ENCODE measurements around the gene MYO15B. TPM values are rescaled to one million over a fixed set of nuclear protein-coding genes. Genes with fewer than 3 reads are reported as not detected.

Gene MYO15B
- total RNA-seq, 1 experiment from 2014 or later, result 30.3 TPM

DNA sequence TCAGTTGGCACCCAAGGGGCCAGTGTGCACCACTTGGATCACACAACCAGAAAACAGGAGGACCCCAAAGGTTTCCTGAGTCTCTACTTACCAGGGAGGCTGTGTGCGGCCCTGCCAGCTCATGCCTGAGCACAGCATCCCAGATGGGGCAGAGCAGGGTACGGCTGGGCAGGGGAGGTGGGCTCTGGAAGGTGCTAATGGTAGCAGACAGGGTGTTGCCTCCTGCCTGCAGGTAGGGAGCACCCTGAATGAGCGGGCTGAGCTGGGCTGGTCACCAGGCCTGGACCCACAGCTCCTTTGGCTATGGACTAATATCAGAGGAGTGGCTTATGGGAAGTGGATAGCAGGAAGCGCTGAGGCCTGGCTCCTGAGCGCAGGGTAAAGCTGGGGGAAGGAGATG lies 64.7 kb downstream of the MYO15B start:
- H3K27me3 ChIP-seq (ENCODE audit: insufficient read depth, low read length), result no peaks in the 10 kb centered on the region
- no peak for ATAC-seq
- H3K36me3 ChIP-seq (ENCODE audit: control insufficient read depth in 1 of 2, insufficient read depth in 2 of 2, low read length in 2 of 2), result peaks cover 25% of the 10 kb centered on the region in 2 experiments; a peak in 3 of 4 replicates
- H2AFZ ChIP-seq (ENCODE audit: low read depth, low read length, poor library complexity, severe bottlenecking), result no peak overlapping the region
- ChIA-PET POLR2A (interaction anchor here (1.2 to 1.4 kb wide), 2 partner anchors 10 to 128 kb away, joined by 4 read pairs; no protein-coding TSS in a partner anchor), CTCF (interaction anchor here (1.0 to 4.1 kb wide), 8 partner anchors 10 to 96 kb away, joined by 3 to 75 read pairs (median 5); partner anchors contain the start of genes ITGB4 and SMIM5), RAD21 (ENCODE audit: low non-redundant PET in 1 of 2, low total read pairs in 2 of 2, uncharacterized antibody in 2 of 2, unreplicated experiment in 2 of 2) (interaction anchor here (1.0 to 3.7 kb wide), 2 partner anchors 19 kb away, joined by 7 to 13 read pairs; partner anchors contain the start of gene SMIM5 (in 2 of the 2))
- TF ChIP-seq ZNF274 (IDR thresholded peaks at IDR 0.05; ENCODE audit: low read depth, low read length), result no peak
- TF ChIP-seq YY1 (IDR thresholded peaks at IDR 0.05; ENCODE audit: extremely low read depth, insufficient replicate concordance, low read depth, low read length), result no peak
- no peak for TF ChIP-seq POLR2AphosphoS5 (IDR thresholded peaks at IDR 0.05; ENCODE audit: low read depth, low read length)
- no peak for TF ChIP-seq POLR2A (IDR thresholded peaks at IDR 0.05; ENCODE audit: borderline replicate concordance, extremely low read depth, insufficient read depth, insufficient read length)
- no peak for TF ChIP-seq SP1 (IDR thresholded peaks at IDR 0.05; ENCODE audit: low read depth)
- no peak for TF ChIP-seq FOSL1 (IDR thresholded peaks at IDR 0.05; ENCODE audit: low read depth)
- TF ChIP-seq SRF (IDR thresholded peaks at IDR 0.05; ENCODE audit: low read depth), result no peak
- TF ChIP-seq, protein P1, sequence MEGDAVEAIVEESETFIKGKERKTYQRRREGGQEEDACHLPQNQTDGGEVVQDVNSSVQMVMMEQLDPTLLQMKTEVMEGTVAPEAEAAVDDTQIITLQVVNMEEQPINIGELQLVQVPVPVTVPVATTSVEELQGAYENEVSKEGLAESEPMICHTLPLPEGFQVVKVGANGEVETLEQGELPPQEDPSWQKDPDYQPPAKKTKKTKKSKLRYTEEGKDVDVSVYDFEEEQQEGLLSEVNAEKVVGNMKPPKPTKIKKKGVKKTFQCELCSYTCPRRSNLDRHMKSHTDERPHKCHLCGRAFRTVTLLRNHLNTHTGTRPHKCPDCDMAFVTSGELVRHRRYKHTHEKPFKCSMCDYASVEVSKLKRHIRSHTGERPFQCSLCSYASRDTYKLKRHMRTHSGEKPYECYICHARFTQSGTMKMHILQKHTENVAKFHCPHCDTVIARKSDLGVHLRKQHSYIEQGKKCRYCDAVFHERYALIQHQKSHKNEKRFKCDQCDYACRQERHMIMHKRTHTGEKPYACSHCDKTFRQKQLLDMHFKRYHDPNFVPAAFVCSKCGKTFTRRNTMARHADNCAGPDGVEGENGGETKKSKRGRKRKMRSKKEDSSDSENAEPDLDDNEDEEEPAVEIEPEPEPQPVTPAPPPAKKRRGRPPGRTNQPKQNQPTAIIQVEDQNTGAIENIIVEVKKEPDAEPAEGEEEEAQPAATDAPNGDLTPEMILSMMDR (IDR thresholded peaks at IDR 0.05 in 2 of 3, conservative IDR thresholded peaks at IDR 0.05 in 1 of 3; ENCODE audit: borderline replicate concordance in 1 of 3, insufficient read depth in 1 of 3, low read depth in 2 of 3, low read length in 2 of 3), result no peak
- TF ChIP-seq TCF7L2 (IDR thresholded peaks at IDR 0.05; ENCODE audit: borderline replicate concordance, extremely low read depth, insufficient read depth, insufficient read length), result no peak
- TF ChIP-seq, protein P2, sequence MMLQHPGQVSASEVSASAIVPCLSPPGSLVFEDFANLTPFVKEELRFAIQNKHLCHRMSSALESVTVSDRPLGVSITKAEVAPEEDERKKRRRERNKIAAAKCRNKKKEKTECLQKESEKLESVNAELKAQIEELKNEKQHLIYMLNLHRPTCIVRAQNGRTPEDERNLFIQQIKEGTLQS (IDR thresholded peaks at IDR 0.05), result no peak
- no peak for TF ChIP-seq EZH2 (IDR thresholded peaks at IDR 0.05)
- no peak for TF ChIP-seq JUND (IDR thresholded peaks at IDR 0.05)
- no peak for TF ChIP-seq SIN3A (IDR thresholded peaks at IDR 0.05; ENCODE audit: low read depth)
- TF ChIP-seq CBX3 (IDR thresholded peaks at IDR 0.05; ENCODE audit: low read depth), result no peak
- H3K4me3 ChIP-seq (replicated peaks in 1 of 2; ENCODE audit: low read depth in 1 of 2, low read length in 2 of 2), result no peak overlapping the region
- no peak overlapping the region for H3K27ac ChIP-seq (ENCODE audit: low read depth, low read length)
- no peak overlapping the region for H3K9ac ChIP-seq (ENCODE audit: low read length)
- peaks cover 0 to 4% of the 10 kb centered on the region in 2 experiments; a peak in 2 of 4 replicates for H3K4me1 ChIP-seq (ENCODE audit: control insufficient read depth in 1 of 2, insufficient read depth in 2 of 2, low read length in 2 of 2)
- no peaks in the 10 kb centered on the region for H3K9me3 ChIP-seq (ENCODE audit: control insufficient read depth in 1 of 2, insufficient read depth in 1 of 2, low read depth in 1 of 2, low read length in 2 of 2)
- H3K79me2 ChIP-seq (ENCODE audit: insufficient read depth, low read length), result no peaks in the 10 kb centered on the region
- DNase-seq (ENCODE audit: low read depth, low spot score), result no peak
- no peak overlapping the region for H3K4me2 ChIP-seq (ENCODE audit: low read length)
- no peaks in the 10 kb centered on the region for H4K20me1 ChIP-seq (ENCODE audit: insufficient read depth)
- no peaks in the 10 kb centered on the region for H3K9me2 ChIP-seq (ENCODE audit: insufficient read depth)
- intact Hi-C loops (cut with micrococcal nuclease), result no loop called here
- no TSS peak for BruUV-seq (replicated peaks)

Measured in HCT116 (cell line).